Naive B cell (primary cell): ENCODE data around the gene PAQR4. TPM values are rescaled to one million over a fixed set of nuclear protein-coding genes. Genes with fewer than 3 reads are reported as not detected.

ENCODE experiments used
- ATAC-seq, 2 donors: fragments of 150-1000 bp; cut with Tn5 transposase; 2 replicates each; pipeline ENCODE4 v1.10.0; 2021; ENCODE audit warnings: low read depth in 2 of 2, mild to moderate bottlenecking in 2 of 2, moderate library complexity in 2 of 2
- DNase-seq: peaks from one replicate; pipeline ENCODE4 v3.0.0; 2022
- H3K27ac Mint-ChIP-seq, 6 donors: one replicate each; pipeline ENCODE4 v1.8.0; 2020 to 2022; ENCODE audit warnings: mild to moderate bottlenecking in 6 of 6, mixed read lengths in 6 of 6, moderate library complexity in 5 of 6, inconsistent platforms in 2 of 6
- H3K27me3 Mint-ChIP-seq, 3 donors: one replicate each; pipeline ENCODE4 v1.8.0; 2021 to 2022; ENCODE audit warnings: mixed read lengths in 3 of 3, mild to moderate bottlenecking in 1 of 3
- H3K36me3 Mint-ChIP-seq, 2 donors: one replicate each; pipeline ENCODE4 v1.8.0; 2020 to 2022; ENCODE audit warnings: mixed read lengths in 2 of 2, inconsistent platforms in 1 of 2, mild to moderate bottlenecking in 1 of 2
- H3K4me1 Mint-ChIP-seq, 3 donors: one replicate each; pipeline ENCODE4 v1.8.0; 2020 to 2022; ENCODE audit warnings: mixed read lengths in 3 of 3, inconsistent platforms in 1 of 3, mild to moderate bottlenecking in 1 of 3, moderate library complexity in 1 of 3
- H3K4me3 Mint-ChIP-seq, 8 donors: one replicate each; pipeline ENCODE4 v1.8.0; 2020 to 2022; ENCODE audit warnings: mild to moderate bottlenecking in 8 of 8, mixed read lengths in 8 of 8, moderate library complexity in 8 of 8, inconsistent platforms in 2 of 8
- H3K9me3 Mint-ChIP-seq, 7 donors: one replicate each; pipeline ENCODE4 v1.8.0; 2020 to 2022; ENCODE audit warnings: mixed read lengths in 7 of 7, mild to moderate bottlenecking in 5 of 7, inconsistent platforms in 2 of 7, moderate library complexity in 1 of 7
- polyA plus RNA-seq, 6 donors: library from polyadenylated mRNA; unstranded; fragments of 300-500 nt; fragmentation: Illumina TruSeq; gene quantifications; one replicate each; pipeline ENCODE4 v1.2.3, GENCODE V29; 2021; ENCODE audit warnings: low read depth in 6 of 6

PAQR4 gene
- polyA plus RNA-seq, 6 donors from 2014 or later: 0.43 to 1.3 (median 1.1) TPM; not detected in 1

DNA sequence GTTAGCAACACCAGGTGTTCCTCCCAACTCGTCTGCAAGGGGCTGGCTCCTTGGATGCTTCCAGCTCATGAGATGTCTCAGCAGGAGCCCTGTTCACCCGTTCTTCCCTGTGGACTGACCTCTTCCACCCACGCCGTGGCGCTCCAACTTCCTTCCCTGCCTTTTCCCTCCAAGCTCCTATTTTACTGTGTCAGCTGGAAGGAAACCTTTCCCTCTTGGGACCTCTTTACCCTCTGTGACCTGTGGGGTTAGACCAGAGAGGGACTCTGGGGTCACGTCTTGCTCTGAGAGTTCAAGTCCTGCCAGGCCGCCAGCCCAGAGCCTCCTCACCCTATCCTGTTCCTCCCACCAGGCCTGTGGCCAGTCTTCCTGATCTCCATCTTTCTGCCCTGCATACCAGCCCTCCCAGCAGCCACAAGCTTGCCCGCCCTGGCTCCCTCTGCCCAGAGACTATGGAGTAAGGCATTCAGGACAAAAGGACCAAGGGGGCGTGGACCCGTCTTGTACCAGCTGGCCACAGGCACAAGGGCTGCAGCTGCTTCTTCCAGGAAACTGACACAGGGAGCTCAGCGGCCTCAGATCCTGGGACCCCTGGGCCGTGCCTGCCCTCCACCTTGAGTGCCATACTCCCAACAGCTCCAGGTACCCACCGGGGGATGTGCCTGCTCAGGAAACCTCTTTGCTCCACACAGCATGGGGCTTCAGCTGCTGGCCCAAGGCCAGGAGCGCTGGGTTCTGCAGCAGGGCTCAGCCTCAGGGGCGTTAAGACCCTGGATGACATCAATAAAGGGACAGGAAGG lies 3.0 kb downstream of the PAQR4 start:
- H3K36me3 Mint-ChIP-seq: no peaks in the 10 kb centered on the region
- no peak for DNase-seq
- peaks cover 15 to 33% (median 20%) of the 10 kb centered on the region in 3 donors for H3K4me1 Mint-ChIP-seq
- H3K27me3 Mint-ChIP-seq: peaks cover 11 to 31% (median 20%) of the 10 kb centered on the region in 3 donors
- ATAC-seq: no peak
- no peaks in the 10 kb centered on the region for H3K9me3 Mint-ChIP-seq
- peak overlapping the region in 2 of 8 donors; percentile 24 to 46 for H3K4me3 Mint-ChIP-seq
- H3K27ac Mint-ChIP-seq: peak overlapping the region in 1 of 6 donors; percentile 57

DNA sequence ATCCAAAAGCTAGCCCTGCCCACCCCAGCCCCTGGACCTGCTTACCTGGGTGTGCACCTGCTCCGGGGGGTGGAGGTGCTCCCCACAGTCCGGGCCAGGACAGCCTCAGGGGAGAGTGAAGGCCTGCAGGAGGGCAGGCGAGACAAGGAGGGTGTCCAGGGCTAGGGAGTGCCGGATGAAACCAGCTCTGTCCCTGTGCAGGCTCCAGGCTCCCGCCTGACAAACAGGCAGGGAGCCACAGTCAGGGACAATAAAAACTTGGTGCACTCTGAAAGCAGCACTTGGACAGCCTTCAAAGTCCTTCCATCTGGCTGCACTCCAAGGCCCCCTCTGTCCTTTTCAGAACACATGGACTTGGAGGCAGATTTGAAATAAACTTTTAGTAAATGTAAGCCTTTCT lies 3.9 kb downstream of the PAQR4 start:
- H3K4me1 Mint-ChIP-seq: peaks cover 12 to 29% (median 17%) of the 10 kb centered on the region in 3 donors
- no peak for ATAC-seq
- H3K9me3 Mint-ChIP-seq: no peaks in the 10 kb centered on the region
- DNase-seq: no peak
- H3K4me3 Mint-ChIP-seq: no peak overlapping the region
- peaks cover 11 to 26% (median 20%) of the 10 kb centered on the region in 3 donors for H3K27me3 Mint-ChIP-seq
- no peaks in the 10 kb centered on the region for H3K36me3 Mint-ChIP-seq
- no peak overlapping the region for H3K27ac Mint-ChIP-seq

DNA sequence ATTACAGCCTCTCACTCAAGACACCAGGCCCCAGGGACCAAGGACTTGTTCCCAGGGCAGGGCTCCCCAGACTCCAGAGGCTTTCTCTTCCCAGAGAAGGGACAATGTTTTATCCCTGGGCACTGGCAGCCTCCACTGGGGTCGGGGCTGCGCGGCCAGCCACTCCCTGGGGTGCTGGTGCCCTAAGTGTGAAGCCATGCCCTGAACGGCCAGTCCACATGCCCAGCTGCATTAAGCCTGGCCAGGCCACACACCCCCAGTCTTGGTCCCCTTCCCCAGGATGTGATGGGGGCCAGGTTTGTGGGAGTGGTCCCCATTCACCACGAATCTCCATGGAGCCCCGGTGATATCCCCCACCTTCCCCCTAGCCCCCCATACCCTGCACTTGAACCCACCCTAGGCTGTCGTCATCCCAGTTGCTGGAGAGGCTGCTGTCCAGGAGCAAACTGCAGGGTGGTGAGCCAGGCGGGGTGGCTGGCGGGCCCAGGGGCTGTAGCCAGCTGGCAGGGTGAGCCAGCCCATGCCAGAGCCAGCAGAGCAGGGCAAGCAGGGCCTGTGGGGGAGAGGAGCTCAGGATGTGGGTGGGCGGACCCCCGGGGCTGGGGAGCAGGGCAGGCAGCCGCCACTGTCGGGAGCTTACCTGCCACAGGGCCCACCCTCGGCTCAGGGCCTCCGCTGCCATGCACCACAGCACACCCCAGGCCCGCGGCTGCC lies 4.6 kb downstream of the PAQR4 start:
- H3K4me3 Mint-ChIP-seq: no peak overlapping the region
- H3K9me3 Mint-ChIP-seq: no peaks in the 10 kb centered on the region
- H3K27me3 Mint-ChIP-seq: peaks cover 4 to 20% (median 19%) of the 10 kb centered on the region in 3 donors
- H3K27ac Mint-ChIP-seq: no peak overlapping the region
- H3K36me3 Mint-ChIP-seq: no peaks in the 10 kb centered on the region
- DNase-seq (no peak), ATAC-seq (no peak)
- H3K4me1 Mint-ChIP-seq: peaks cover 5 to 22% (median 10%) of the 10 kb centered on the region in 3 donors

DNA sequence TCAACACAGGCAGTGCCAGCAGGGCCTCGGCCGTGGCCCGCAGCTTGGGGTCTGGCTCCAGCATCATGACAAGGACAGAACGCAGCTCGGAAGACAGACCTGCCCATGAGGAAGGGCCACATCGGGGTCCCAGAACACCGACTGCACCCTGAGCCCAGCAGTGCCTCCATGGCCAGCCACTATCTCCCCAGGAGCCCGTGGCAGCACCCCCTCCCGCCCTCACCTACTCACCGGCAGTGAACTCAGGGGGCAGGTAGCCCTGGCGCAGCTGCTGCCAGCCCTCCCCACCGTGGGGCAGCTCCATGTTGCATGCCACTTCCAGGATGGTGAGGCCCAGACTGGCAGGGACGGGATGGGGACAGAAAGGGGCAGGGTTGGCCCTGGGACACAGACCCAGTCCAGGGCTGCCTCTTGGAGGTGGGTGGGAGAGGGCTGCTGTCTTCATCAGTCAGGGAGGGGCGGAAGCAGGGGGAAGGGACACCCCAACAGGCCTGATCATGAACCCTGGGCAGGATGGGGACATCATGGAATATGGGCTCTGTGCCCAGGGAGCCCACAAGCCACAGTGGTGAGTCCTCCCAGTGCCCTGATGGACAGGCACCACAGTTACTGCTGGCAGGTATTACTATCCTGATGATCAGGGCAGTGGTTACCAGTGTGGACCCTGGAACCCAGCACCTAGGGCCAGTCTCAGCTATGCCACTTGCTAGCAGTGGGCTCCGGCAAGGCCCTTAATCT lies 5.3 kb downstream of the PAQR4 start:
- no peak for ATAC-seq
- H3K9me3 Mint-ChIP-seq: no peaks in the 10 kb centered on the region
- H3K27me3 Mint-ChIP-seq: peaks cover 4 to 20% (median 18%) of the 10 kb centered on the region in 3 donors
- peak overlapping the region in 1 of 8 donors; percentile 33 for H3K4me3 Mint-ChIP-seq
- no peak for DNase-seq
- peaks cover 4 to 21% (median 8%) of the 10 kb centered on the region in 3 donors for H3K4me1 Mint-ChIP-seq
- no peak overlapping the region for H3K27ac Mint-ChIP-seq
- H3K36me3 Mint-ChIP-seq: no peaks in the 10 kb centered on the region

DNA sequence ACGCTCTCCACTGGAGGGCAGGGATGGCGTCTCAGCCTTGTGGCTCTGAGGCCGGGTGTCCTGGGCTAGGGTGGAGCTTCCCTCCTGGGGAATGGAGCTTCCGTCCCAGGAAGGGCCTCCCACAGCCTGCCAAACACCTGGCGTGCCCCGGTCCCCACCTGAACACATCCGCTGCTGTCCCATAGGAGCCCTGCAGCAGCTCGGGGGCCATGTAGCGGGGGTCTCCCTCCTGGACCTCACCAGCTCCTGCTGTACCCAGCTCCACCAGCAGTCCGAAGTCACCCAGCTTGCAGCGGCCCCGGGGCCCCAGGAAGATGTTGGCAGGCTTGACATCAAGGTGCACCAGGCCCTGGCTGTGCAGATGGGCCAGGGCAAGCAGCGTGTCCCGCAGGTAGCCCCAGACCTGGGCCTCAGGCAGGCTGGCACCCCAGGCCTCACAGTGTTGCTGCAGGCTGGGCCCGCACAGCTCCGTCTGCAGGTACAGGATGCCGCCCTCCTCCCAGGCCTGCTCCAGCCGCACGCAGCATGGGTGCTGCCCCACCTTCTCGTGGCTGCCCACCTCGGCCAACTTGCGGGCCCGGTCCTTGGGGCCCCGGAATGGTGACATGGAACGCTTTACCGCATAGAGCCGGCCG lies 6.1 kb downstream of the PAQR4 start:
- Mint-ChIP-seq H3K27me3 (peaks cover 4 to 20% (median 18%) of the 10 kb centered on the region in 3 donors), H3K27ac (no peak overlapping the region), H3K4me1 (peaks cover 7 to 20% (median 11%) of the 10 kb centered on the region in 3 donors), H3K9me3 (no peaks in the 10 kb centered on the region), H3K4me3 (no peak overlapping the region), H3K36me3 (no peaks in the 10 kb centered on the region)
- DNase-seq (no peak), ATAC-seq (no peak)

DNA sequence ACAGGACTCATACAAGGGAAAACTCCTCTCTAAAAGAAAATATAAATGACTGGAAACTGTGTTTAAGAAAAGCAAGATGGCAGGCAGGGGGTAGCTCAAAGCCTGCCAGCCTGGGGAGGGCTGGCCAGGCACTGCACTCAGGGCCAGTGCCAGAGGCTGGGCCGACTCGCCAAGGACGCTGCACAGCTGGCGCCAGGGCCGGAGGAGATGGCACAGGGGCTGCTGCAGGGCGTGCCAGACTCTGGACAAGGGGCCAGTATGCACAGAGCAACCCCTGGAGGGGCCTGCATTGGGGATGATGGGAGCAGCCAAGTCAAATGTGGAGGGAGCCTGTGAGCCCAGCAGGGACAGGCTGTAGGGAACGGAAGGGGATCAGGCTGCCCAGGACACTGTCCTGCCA lies 7.1 kb downstream of the PAQR4 start:
- H3K9me3 Mint-ChIP-seq: no peaks in the 10 kb centered on the region
- H3K27me3 Mint-ChIP-seq: peaks cover 4 to 15% (median 12%) of the 10 kb centered on the region in 3 donors
- H3K4me3 Mint-ChIP-seq: no peak overlapping the region
- H3K36me3 Mint-ChIP-seq: no peaks in the 10 kb centered on the region
- no peak for ATAC-seq
- peak overlapping the region in 1 of 6 donors; percentile 9 for H3K27ac Mint-ChIP-seq
- no peak for DNase-seq
- H3K4me1 Mint-ChIP-seq: peaks cover 7 to 11% (median 11%) of the 10 kb centered on the region in 3 donors

DNA sequence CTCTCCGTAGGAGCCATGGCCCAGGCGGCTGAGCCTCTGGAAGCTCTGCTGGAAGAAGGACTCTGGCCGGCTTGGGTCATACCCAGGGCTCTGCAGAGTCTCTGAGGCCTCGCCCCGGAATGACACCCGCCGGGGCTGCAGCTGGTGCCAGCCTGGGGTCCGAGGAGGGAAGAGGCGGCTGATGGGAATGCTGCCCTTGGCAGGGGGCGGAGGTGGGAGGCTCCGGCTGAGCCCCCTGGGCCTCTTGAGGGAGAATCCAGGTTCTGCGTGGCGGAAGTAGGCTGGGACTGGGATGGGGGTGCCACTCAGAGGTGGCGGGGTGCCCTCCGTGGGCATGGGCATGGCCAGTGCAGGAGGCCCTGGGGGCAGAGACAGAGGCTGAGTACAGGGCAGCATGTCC lies 7.5 kb downstream of the PAQR4 start:
- Mint-ChIP-seq H3K27me3 (peaks cover 4 to 11% (median 11%) of the 10 kb centered on the region in 3 donors), H3K4me3 (peak overlapping the region in 1 of 8 donors; percentile 46), H3K36me3 (no peaks in the 10 kb centered on the region), H3K27ac (no peak overlapping the region), H3K4me1 (peaks cover 10 to 16% (median 13%) of the 10 kb centered on the region in 3 donors), H3K9me3 (no peaks in the 10 kb centered on the region)
- no peak for DNase-seq
- ATAC-seq: no peak

DNA sequence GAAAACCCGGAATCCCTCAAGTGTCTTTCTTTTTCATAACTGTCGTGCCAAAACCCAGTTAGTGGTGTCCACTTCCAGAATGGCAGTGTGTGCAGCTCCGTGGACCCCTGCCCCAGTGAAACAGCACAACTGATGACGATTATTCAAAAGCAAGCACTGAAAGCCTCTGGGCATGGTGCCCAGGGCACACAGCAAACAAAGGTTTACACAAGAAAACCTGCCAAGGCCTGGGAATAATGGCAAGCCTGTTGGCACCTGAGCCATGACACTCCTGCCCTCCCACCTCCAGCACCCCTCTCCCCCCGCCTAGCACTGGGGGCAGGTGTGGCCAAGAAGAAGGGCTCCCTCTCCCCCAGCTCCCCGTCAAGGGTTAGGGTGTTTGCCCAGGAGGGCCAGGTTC lies 8.3 kb downstream of the PAQR4 start:
- DNase-seq (no peak), ATAC-seq (no peak)
- Mint-ChIP-seq H3K4me1 (peaks cover 11 to 21% (median 13%) of the 10 kb centered on the region in 3 donors), H3K27ac (no peak overlapping the region), H3K36me3 (no peaks in the 10 kb centered on the region), H3K9me3 (no peaks in the 10 kb centered on the region), H3K4me3 (peak overlapping the region in 2 of 8 donors; percentile 36 to 46), H3K27me3 (peaks cover 4% of the 10 kb centered on the region in 3 donors)

DNA sequence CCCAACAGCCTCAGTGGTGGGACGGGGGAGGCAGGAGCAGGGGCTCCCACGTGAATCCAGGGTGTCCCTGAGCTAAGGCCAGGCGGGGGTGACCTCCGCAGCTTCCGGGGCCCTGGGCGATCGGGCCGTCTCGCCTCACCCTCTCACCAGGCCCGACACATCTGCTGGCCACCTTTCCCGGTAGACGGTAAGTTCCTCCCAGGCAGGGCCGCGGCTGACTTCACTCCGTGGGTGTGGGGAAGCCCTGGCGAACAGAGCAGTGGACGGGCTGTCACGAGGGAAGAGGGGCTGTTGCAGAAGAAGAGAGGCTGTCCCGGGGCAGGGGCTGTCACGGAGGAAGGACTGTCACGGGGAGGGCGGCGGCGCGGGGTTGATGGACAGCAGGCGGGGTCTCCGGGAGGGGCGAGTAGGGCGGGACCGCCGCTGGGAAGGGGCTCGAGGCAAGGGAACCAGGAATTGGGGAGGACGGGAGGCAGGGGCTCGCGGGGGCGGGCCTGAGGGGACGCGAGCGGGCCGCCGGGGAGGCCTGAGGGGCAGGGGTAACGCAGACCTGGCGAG lies 10.6 kb downstream of the PAQR4 start:
- peak overlapping the region in 7 of 8 donors; percentile 21 to 79 (median 53) for H3K4me3 Mint-ChIP-seq
- H3K36me3 Mint-ChIP-seq: no peaks in the 10 kb centered on the region
- peaks cover 13 to 29% (median 23%) of the 10 kb centered on the region in 3 donors for H3K4me1 Mint-ChIP-seq
- DNase-seq (no peak), ATAC-seq (no peak)
- H3K9me3 Mint-ChIP-seq: no peaks in the 10 kb centered on the region
- H3K27ac Mint-ChIP-seq: no peak overlapping the region
- peaks cover 0 to 4% (median 0%) of the 10 kb centered on the region in 3 donors for H3K27me3 Mint-ChIP-seq

DNA sequence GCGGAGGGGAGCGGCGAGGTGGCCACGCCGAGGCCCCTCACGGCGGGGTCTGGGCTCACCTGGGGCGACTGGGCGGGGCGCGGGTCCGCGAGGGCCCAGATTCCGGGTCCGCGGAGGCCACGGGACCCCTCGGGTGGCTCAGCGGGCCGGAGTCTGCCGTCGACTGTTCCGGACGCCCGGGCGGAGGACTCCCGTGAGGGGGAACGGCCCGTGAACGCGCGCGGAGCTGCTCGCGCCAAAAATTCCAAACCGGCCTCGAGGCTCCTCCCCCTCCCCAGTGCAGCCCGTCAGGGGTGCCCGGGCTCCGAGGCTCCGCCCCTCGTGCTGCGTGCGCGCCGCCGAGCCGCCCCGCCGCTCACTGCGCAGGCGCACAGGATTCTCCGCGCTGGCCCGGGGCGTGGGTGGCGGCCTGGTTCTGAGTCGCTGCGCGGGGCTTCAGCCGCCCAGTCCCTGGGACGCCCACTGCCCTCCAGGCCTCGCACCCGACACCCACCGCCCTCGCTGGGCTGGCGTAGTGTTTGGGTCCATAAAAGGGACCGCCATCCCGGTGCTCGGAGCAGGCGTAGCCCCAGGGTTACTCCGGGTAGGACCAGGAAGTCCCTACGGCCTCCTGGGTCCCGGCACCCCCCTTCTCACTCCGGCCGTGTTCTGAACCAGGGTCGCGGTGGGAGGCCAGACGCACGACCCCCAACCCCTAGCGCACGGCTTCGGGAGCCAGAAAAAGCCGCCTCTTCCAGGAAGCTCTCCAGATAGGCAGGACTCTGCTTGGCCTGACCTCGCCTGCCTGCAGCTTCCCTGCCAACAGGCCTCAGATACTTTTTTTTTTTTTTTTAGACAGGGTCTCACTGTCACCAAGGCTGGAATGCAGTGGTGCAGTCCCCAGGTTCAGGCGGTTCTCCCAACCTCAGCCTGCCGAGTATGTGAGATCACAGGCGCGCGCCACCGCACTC lies 11.4 kb downstream of the PAQR4 start, which contains the start of gene PKMYT1:
Gene PKMYT1 (minus strand): TSS at position 220 of the 950 bp plus-strand sequence. CDS start 789 bp downstream, outside the sequence.
- DNase-seq (peak; percentile 96), ATAC-seq (peak; percentile 83 to 89)
- Mint-ChIP-seq H3K4me1 (peaks cover 13 to 29% (median 23%) of the 10 kb centered on the region in 3 donors), H3K27ac (peak within 1 kb of the TSS in 5 of 6 donors; percentile 21 to 70 (median 39)), H3K4me3 (peak within 1 kb of the TSS; percentile 78 to 93 (median 84)), H3K9me3 (no peaks in the 10 kb centered on the region), H3K36me3 (no peaks in the 10 kb centered on the region), H3K27me3 (peaks cover 0 to 4% (median 0%) of the 10 kb centered on the region in 3 donors)

DNA sequence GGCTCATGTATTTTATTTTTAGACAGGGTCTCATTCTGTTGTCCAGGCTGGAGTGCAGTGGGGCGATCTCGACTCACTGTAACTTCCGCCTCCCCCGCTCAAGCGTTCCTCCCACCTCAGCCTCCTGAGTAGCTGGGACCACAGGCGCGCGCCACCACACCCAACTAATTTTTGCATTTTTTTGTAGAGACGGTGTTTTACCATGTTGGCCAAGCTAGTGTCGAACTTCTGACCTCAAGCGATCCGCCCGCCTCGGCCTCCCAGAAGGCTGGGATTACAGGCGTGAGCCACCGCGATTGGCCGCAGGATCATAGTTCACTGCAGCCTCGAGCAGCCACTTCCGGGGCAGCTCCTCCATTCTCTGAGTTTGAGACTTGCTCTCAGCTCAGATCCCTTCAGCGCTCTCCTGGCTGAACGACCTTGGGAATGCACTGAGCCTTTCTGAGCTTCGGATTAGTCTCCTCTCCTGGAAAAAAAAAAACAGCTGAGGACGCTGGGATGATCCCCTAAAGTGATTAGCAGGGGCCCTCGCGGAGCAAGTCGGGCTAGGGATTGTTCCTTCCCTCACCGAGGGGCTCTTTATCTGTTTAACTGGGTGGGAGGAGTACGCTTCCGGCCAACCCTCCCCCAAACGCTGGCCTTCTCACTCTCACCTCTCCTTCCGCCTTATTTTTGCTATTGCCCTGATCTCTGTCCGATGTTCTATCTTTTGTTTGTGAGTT lies 12.2 kb downstream of the PAQR4 start:
- H3K4me3 Mint-ChIP-seq: peak overlapping the region; percentile 78 to 93 (median 84)
- no peaks in the 10 kb centered on the region for H3K36me3 Mint-ChIP-seq
- no peak for ATAC-seq
- H3K9me3 Mint-ChIP-seq: no peaks in the 10 kb centered on the region
- H3K27ac Mint-ChIP-seq: peak overlapping the region in 5 of 6 donors; percentile 21 to 91 (median 52)
- peaks cover 13 to 29% (median 23%) of the 10 kb centered on the region in 3 donors for H3K4me1 Mint-ChIP-seq
- no peak for DNase-seq
- peaks cover 0 to 4% (median under 1%) of the 10 kb centered on the region in 3 donors for H3K27me3 Mint-ChIP-seq
